Heart left ventricle (tissue), 13 donors: Measurements from ENCODE around the gene VPS13A.

Experiments
- CTCF ChIP-seq, 12 donors: fragments of 200-600 bp; sonication (generic) in 4 of 12; IDR thresholded peaks; one replicate each; pipeline versions ENCODE4 v1.5.0 to v1.8.0; 2018 to 2022; ENCODE audit warnings: antibody characterized with exemption in 12 of 12, mild to moderate bottlenecking in 5 of 12
- POLR2A ChIP-seq, 2 donors: fragments of 450-650 bp; IDR thresholded peaks; one replicate each; pipeline ENCODE4 v1.6.1; 2017; ENCODE audit warnings: antibody characterized with exemption in 2 of 2, mild to moderate bottlenecking in 2 of 2, moderate library complexity in 2 of 2
- donor health status: ischemic (EF 13 %, LVEDD 7.1; RV severe dilation, severe dysfunction).
- donor health status: DM: no; HTN: yes; CAD: no.
- donor health status: DM: no; HTN: no; CAD: no.
- donor health status: ischemic (EF 25% LVEDD 6.9; RV normal size, moderate dysfunction).
- donor health status: ischemic (EF 25% LVEDD 5.7; RV mildly dilated, moderate dysfunction).
- donor health status: ischemic (EF 35%, LVEDD 5.7; RV mildly dilated, moderate dysfunction).
- donor health status: nonischemic (EF 11% LVEDD 7.7; RV severe dilation, severe dysfunction).
- donor health status: DM: yes; HTN: yes; CAD: no.
- donor health status: PGD.
- donor health status: ischemic (EF 29% LVEDD 5.4; RV normal size, mild dysfunction).
- donor health status: nonischemic (EF 23%, LVEDD 6.1; RV moderate dilation, normal function).

GRCh38 chr9:77236693-77237092, 59.4 kb downstream of the VPS13A start:
- TF ChIP-seq CTCF (IDR thresholded peaks at IDR 0.05) (no peak), POLR2A (IDR thresholded peaks at IDR 0.05) (no peak)
